NCI-H1105 (cell line): ENCODE measurements around the gene SIX5.

ENCODE experiments used
- DNase-seq: peaks from one replicate; lab custom pipeline; 2025; lab: John Stamatoyannopoulos, UW

Gene SIX5

DNA sequence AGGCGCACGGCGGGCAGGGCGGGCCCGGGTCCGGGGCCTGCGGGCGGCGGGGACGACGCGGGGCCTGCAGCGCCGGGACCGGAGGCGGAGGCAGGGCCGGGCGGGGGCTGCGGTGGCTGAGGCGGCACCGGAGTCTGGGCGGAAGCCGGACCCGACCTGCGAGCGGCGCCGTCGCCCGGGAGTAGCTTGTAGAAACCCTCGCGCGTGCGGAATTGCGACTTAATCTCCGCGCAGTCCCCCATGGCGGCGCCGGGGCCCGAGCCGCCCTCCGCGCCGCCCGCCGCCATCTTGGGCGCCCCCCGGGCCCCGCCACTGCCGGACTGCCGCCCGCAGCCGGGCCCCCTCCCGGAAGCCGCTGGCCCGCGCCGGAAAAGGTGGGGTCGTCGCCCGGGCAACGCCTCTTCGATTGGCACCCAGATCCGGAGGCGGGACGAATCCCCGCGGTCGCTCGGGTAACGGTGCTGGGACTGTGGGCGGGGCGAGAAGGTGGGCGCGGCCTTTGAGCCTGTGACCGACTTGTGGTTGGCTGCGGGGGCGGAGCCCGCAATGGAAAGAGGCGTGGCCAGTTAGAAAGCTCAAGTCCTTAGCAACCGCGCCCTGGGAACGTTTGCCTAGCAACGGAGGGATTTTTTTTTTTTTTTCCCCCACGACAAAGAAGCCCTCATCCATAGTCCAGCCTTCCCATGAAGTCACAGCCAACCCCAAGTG is 23.6 kb upstream of the SIX5 start, which contains the start of gene DMWD:
Gene DMWD (minus strand): TSS at position 376 of the 708 bp plus-strand sequence. CDS start 89 bp downstream, at position 287.
- DNase-seq, result peak; percentile 98

DNA sequence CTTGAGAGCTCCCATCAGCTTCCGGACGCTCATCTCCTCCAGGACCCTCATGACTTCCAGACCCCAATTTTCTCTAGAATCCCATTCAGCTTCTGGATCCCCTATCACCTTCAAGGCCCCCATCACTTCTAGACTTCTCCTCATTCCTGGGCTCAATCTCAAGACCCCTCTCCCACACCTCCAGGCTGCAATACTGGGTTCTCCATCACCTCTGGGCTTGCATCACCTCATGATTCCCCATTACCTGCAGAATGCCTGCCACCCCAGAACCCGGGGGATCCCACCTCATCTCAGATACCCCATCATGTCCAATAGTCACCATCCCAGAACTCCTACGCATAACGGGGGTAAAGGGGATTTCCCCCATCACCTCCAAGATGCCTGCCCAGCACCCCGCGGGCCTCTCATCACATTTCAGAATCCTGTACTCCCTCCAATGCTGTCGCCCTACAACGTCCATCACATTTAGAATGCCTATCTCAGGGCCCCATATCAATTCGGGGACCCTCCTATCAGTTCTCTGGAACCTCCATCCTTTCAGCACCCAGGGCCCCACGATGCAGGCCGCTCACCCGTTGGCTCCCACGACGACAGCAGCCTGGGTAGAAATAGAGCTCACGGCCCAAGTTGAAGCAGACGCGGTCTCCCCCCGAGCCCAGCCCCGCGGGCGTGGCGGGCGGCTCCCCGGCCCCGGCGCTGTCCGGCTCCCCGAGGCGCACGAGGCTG is 22.9 kb upstream of the SIX5 start:
- DNase-seq, result no peak

DNA sequence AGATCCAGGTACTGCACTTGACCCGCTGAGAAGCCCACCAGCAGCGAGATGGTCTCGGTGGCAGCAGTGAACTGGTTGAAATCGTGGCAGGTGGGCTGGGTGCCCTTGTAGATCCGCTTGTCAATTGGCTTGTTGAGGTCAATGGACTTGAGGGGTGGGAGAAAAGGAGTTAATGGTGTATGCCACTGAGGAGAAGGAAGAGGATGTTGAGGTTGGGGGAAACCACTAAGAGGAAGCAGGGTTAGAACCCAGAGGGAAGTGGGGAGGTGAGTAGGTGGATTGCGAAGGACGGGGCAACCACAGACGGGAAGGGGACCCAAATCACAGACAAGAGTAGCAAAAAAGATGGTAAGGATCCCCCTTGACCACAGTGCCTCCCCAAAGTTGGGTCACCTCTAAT is 21.9 kb upstream of the SIX5 start:
- no peak for DNase-seq

DNA sequence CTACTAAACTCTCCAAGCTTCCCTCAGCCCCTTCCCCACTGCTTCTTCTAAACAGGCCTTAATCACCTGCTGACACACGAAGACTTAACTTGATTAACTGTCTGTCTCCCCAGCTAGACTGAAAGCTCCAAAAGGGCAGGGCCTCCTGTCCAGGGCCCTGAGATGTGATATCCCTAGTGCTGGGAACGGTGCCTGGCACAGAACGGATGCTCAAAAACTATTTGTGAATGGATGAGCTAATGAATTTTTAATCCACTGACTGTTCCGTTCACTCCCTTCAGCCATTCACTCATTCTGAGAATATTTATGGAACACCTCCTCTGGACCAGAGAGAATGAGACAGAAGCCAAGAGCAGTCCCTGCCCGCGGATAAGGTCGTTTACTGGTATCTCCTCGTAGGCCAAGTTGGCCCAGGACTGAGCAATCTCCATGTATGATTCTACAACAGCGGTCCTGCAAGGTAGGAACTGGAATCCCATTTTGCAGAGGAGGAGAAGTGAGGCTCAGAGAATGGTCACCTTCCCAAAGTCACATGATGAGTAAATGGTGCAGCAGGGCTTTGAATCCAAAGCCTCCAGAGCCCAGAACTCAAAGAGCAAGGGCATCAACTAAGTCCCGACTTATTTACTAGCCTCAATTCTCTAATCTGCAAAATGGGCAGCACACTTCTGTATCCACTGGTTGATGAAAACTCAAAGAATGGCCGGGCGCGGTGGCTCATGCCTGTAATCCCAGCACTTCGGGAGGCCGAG is 20.2 kb upstream of the SIX5 start:
- no peak for DNase-seq

DNA sequence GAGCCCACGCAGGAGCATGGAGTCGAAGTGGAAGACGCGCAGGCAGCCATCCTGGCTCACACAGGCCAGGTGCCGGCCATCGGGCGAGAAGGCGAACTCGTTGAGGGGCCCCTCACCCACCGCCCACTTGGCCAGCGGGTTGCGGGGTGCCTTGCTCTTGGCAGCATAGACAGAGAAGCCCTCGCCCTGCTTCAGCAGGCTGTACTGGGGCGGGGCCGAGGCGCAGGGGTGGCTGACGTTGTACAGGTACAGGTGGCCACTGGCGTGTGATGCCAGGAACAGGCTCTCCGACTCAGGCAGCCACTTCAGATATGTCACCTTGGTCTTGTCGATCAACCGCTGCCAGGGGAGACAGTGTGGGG is 17.5 kb upstream of the SIX5 start:
- DNase-seq, result no peak

DNA sequence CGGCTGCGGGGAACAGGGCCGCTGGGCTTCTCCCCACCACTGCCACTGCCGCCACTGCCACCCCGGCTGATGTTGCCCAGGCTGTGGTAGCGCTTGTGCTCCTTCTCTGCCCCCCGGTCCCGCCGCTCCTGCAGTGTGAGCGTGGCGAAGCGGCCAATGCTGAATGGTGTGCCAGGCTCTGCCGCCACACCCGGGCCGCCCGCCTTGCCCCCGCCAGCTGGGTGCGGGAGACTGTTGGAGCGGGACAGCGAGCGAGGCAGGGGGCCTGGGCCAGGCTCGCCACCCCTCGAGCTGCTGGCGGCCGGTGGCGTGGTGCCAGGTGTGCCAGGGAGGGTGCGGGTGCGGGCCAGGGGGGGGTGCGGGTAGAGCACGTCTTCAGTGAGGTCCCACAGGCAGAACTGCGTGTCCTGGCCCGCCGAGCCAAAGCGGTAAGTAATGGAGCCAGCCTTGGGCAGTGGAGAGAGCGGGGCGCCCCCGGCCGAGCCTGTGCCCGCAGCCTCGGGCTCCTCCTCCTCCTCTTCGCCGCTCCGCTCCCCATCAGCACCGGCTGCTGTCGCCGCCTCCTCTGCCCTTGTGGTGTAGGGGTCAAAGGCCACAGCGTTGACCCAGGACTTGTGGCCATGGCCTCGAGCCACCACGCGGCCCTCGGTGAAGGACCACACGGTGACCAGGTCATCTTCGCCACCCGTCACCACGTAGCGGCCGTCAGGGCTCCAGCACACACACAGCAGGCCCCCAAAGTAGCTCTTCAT is 16.9 kb upstream of the SIX5 start:
- no peak for DNase-seq

DNA sequence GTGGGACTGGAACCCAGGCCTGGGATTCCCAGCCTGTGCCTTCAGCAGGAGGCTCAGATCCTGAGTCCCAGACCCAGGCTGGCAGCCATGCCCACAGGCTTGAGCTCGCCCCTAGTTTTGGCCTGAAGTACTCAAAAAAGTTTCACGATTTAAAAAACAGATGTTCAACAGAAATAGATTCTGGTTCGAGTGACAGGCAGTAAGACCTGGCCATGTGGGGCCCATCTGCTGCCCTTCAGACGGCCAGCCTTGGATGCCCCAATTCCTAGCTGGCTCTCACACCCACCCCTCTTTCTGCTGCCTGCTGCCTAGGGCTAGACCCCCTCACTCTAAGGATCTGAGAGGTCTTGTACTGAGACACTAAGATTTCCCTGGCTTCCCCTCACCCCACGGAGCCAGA is 16.0 kb upstream of the SIX5 start:
- DNase-seq, result no peak

DNA sequence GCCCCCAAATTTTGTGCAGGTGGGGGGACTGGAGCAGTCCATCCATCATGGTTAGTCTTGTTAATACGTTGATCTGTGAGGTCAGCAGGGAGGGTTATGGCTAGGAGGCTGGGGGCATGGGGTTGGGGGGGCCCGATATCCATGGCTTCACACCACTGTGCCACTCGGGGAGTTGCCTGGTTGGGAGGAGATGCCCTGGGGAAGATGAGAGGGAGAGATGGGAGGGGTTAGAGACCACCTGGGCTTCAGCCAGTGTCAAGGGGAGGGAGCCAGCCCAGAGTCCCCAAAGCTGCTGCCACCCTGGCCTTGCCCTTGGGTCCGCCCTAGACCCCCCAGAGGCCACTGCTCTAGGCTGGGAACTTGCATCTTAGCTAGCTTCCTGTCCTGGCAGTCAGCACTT is 15.0 kb upstream of the SIX5 start:
- no peak for DNase-seq

DNA sequence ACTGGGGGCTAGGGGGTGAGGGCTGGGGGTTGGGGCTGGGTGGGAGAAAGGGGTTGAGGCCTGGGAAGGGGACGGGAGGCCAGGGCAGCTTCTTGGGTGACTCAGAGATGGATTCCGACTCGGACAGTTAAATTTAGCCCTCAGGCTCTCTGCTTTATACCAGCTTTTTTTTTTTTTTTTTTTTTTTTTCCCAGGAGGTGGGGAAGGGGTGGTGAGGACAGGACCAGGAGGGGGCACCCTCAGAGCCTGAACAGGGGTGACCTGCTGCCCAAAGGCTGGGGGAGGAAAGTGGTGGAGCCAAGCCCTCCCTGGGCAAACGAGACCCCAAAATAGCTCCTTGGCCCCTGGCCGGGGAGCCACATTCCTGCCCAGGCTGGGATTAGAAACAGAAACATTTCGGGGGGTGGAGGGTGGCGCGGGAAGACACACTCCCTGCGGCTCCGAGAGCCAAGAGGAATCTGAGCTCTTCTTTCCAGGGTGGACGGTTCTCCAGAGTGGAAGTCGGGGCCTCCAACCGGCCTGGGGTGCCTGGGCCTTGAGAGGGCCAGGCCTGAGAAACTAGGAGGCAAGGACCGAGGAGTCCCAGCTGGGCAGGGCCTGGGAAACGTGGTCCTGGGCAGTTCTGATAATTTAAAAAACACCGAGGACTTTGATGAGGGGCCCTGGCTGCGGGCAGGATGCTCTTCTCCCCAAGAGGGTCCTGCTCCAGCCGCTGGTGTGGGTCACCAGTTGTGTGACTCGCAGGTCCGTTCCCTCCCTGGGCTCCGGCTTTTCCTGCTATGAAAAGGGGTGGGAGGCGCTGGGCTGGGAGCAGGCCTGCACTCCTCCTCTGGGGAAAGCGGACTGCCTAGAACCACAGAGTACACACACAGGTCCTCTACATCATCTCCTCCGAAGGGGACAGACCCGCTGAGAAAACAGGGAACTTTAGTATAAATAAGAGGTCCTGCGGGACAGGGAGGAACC is 14.1 kb upstream of the SIX5 start:
- DNase-seq, result no peak

DNA sequence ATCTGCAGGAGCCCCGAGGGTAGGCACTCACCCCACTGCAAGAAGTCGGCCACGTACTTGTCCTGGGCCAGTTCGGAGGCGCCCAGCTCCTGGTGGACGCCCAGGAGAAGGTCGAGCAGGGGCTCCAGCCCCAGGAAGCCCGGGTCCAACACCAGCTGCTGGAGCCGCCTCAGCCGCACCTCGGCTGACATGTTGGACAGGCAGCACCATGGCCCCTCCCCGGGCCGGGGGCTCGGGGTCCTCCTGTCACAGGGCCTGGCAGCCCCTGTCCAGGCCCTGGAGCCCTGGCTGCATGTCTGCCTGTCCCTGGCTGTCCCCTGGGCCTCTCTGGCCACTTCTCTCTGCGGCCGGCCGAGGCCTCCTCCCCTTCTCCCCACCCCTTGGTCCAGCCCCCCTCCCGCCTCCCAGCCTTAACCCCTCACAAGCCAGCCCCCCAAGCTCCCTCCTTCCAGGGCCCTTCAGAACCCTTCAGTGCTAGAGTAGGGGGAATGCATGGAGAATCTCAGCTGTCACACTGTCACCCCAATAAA is 13.2 kb upstream of the SIX5 start, which contains the start of gene DMPK:
Gene DMPK (minus strand): TSS at position 329 of the 530 bp plus-strand sequence. CDS start 138 bp downstream, at position 191.
- DNase-seq, result peak; percentile 64

DNA sequence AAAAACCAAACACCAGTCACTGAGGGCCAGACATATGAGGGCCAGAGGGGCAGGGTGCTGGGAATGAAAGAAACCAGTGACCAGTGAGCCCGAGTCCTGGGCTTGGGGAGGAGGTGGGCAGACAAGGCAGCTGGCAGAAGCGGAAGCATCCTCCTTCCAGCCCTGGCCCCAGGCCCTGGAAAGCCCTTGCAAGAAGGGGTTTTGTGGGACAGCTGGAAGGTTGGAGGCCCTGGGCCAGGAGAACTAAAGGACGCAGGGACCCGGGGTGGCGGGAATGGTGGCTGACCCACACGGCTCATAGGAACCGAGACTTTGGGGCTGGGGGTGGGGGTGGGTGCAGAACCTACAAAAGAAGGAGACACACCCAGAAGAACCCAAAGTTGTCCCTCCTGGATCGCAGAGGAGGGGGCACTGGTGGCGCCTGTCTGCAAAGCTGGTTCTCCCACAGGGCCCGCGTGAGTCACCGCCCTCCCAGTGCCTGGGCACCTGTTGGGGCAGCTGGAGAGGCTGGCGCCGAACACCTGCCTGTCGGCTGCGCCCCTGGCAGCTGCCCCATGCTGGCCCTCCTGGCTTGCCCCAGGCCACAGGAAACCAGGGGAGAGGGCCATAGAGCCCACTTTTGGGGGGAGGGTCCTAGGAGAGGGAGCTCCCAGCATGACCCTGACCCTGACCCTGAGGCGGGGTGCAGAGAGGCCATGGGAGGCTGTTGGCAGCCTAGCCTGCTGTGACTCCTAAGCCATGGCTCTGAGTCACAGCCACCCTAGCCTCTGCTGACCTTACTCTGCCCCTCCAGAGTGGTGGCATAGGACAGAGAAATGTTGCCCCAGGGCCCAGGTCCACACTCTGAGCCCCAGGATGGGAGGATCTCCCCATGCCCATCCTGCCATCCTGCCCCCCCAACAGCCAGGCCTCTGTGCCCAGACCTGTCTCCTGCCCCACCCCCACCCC is 12.4 kb upstream of the SIX5 start:
- peak; percentile 73 for DNase-seq

DNA sequence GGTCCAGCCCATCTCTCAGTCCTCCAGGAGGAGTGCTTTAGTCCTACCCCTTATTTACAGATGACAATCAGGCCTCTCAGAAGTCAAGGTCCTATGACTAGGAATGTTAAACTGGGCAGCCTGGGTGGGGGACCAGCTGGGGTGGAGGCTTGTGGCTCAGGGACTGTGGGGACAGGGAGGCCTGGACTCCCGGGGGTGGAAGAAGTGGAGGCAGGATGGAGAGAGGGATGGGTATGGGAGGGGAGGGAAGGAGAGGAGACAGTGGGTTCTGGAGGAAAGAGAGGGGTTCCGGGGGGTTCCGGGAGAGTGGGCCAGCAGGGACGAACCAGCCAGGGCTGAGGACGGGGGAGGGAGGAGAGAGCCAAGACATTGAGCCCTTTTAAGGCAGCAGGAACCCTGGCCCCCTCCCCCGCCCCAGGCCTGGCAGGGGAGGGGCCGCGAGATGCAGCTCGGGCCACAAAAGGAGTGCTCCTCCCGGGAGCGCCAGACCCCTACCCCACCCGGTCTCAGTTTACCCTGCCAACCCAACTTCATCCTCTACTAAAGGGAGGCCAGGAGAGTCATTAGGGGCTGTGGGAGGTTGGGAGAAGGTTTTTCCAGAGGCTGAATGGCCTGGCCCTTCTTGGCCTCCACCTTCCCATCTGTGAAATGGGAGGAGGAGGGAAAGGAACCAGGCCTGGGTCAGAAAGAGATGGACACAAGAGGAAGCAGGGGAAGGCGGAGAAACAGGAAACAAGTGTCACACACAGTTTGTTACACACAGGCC is 11.6 kb upstream of the SIX5 start:
- no peak for DNase-seq

DNA sequence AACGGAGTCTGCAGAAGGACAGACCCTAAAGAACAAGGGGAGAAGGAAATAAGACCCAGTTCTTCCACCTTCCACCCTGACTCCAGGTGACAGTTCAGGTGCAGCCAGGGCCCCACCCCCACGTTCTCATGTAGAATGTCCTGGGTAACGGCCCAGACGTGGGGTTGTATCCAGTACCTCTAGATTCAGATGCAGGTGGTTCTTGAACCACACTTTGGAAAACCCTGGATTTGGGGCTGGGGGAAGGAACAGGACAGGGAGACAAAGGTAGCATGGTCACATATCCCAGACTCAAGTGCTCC is 11.0 kb upstream of the SIX5 start:
- peak; percentile 38 for DNase-seq

DNA sequence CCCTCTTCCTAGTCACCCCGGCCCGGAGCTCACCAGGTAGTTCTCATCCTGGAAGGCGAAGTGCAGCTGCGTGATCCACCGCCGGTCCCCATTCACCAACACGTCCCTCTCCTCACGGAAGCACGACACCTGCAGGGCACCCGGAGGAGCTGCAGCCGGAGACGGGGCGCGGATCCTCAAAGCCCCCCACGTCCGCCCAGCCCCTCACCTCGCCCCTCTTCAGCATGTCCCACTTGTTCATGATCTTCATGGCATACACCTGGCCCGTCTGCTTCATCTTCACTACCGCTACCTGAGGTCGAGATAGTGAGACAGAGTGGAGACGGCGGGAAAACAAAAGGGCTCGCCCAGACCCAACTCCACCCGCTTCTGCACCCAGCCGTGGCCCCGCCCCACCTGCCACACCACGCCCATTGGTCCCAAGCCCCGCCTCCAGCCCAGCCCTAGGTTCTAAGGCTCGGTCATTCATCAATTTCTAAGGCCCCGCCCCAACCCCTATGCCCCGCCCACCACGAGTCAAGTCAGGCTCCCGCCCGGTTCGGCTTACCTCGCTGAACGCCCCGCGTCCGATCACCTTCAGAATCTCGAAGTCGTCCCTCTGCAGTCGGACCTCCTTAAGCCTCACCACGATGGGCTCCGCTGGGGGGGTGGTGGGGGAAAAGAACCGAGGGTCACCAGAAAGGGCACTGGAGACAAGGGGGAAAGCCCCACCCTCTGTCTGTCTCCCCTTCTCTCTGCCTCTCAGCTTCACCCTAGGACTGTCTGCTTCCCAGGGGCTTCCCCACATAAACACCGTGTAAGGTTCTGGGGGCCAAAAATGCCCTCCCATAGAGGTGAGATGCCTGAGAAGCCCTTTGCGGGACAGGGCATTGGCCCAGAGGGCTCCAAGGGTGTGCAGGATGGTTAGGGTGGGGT is 10.4 kb upstream of the SIX5 start:
- DNase-seq, result peak; percentile 94

DNA sequence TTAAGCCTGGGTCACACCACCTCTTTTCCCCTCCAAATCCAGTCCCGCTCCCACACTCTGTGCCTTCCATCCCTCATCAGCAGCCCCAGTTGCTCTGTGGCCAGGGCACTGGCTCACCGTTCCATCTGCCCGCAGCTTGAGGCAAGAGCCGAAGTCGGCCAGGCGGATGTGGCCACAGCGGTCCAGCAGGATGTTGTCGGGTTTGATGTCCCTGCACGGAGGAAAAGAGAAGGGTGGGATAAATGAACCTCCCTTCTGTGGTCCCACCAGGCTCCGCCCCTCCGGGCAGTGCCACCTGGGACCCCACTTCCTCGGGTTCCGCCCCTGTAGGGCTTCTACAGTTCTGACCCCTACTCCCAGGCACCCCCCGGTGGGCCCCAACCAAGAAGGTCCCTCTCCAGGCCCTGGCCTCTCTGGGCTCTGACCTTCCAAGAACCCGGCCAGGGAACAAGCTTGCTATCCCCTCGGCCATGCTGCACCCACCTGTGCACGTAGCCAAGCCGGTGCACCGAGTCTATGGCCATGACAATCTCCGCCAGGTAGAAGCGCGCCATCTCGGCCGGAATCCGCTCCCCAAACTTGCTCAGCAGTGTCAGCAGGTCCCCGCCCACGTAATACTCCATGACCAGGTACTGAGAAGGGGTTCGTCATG is 9.1 kb upstream of the SIX5 start:
- no peak for DNase-seq

DNA sequence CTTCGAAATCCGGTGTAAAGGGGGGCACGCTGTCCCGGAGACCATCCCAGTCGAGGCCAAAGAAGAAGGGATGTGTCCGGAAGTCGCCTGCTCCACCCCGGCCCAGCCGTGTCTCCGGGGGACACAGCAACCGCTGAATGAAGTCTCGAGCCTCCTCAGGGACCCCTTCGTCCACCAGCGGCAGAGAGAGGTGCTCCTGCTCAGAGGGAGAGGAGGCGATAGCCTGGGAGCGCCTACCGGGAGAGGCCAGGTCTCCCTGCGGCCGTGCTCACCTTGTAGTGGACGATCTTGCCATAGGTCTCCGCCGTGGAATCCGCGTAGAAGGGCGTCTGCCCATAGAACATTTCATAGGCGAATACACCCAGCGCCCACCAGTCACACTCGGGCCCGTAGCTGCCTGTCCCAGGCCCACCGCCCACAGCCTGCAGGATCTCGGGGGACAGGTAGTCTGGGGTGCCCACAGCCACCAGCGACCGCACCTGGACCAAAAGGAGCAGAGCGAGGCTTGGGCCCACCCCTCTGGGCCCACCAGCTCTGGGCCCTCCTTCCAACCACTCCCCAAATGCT is 8.4 kb upstream of the SIX5 start:
- no peak for DNase-seq

DNA sequence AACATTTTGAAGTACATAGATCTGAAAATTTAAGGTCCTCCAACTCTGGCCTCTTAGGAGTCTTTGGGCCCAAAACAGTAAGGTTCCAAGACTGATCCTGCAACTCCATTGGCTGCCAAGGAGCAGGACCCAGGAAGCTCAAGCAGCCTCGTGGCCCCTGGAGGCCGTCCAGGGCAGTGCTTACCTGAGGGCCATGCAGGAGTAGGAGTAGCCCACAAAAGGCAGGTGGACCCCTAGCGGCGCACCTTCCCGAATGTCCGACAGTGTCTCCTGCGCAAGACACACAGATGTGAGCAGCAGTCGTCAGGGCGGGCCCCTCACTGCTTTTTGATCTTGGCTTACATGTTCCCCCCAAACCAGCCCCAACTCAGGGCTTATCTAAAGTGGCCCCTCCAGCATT is 5.7 kb upstream of the SIX5 start:
- DNase-seq, result no peak
